Natural killer cell (primary cell): ENCODE measurements around the gene IKBKE. TPM values are rescaled to one million over a fixed set of nuclear protein-coding genes. Genes with fewer than 3 reads are reported as not detected.
"Not testable (repeated sequence)": the region's sequence is repeated elsewhere in the genome, so short reads cannot be mapped to it uniquely, and the experiment has no call there.

Source experiments
- ATAC-seq, 3 donors: fragments of 150-1000 bp in 2 of 3; fragments of 200-7000 bp in 1 of 3; cut with Tn5 transposase; 1 replicate in 1 of 3; 2 replicates in 2 of 3; pipeline ENCODE4 v1.10.0; 2021; ENCODE audit warnings: mild to moderate bottlenecking in 2 of 3, moderate library complexity in 2 of 3
- DNase-seq, 2 donors: peaks; one replicate each; pipeline versions ENCODE4 v3.0.0 to v3.0.0-alpha.2; 2013 to 2021; ENCODE audit warnings: mixed read lengths in 1 of 2
- H3K27ac ChIP-seq: one replicate; pipeline ENCODE4 v1.5.1; 2013; ENCODE audit warnings: mild to moderate bottlenecking, low read length
- H3K27me3 ChIP-seq: one replicate; pipeline ENCODE4 v1.6.1; 2013; ENCODE audit warnings: low read length; ENCODE audit not compliant: control insufficient read depth, insufficient read depth
- H3K36me3 ChIP-seq: one replicate; pipeline ENCODE4 v1.6.1; 2013; ENCODE audit warnings: low read length; ENCODE audit not compliant: control insufficient read depth, insufficient read depth
- H3K4me1 ChIP-seq: one replicate; pipeline ENCODE4 v1.6.1; 2013; ENCODE audit warnings: low read length; ENCODE audit not compliant: control insufficient read depth, insufficient read depth
- H3K4me3 ChIP-seq: one replicate; pipeline ENCODE4 v1.5.1; 2013; ENCODE audit warnings: low read length
- H3K9me3 ChIP-seq: one replicate; pipeline ENCODE4 v1.6.1; 2013; ENCODE audit warnings: low read length; ENCODE audit not compliant: control insufficient read depth, insufficient read depth
- H3K27ac Mint-ChIP-seq, 2 donors: one replicate each; pipeline ENCODE4 v1.8.0; 2022; ENCODE audit warnings: mild to moderate bottlenecking in 2 of 2, mixed read lengths in 2 of 2, moderate library complexity in 1 of 2
- H3K27me3 Mint-ChIP-seq, 2 donors: one replicate each; pipeline ENCODE4 v1.8.0; 2022; ENCODE audit warnings: low read depth in 2 of 2, mixed read lengths in 2 of 2
- H3K36me3 Mint-ChIP-seq: one replicate; pipeline ENCODE4 v1.8.0; 2022; ENCODE audit warnings: mixed read lengths
- H3K4me1 Mint-ChIP-seq, 2 donors: one replicate each; pipeline ENCODE4 v1.8.0; 2022; ENCODE audit warnings: mixed read lengths in 2 of 2
- H3K4me3 Mint-ChIP-seq: one replicate; pipeline ENCODE4 v1.8.0; 2022; ENCODE audit warnings: mild to moderate bottlenecking, moderate library complexity, mixed read lengths
- H3K9me3 Mint-ChIP-seq, 2 donors: one replicate each; pipeline ENCODE4 v1.8.0; 2022; ENCODE audit warnings: mixed read lengths in 2 of 2
- WGBS: methylation state at CpG from one replicate; pipeline ENCODE4 v1.1.7; 2013; ENCODE audit warnings: missing lambda C conversion rate; ENCODE audit not compliant: insufficient coverage; 5-methylcytosine and 5-hydroxymethylcytosine counted together
- intact Hi-C: fragments of 100-400 bp; cut with micrococcal nuclease; formaldehyde crosslinking; loops from one replicate; pipeline ENCODE4 v1.14.2; 2022
- total RNA-seq, 4 donors: library from RNA; stranded (reverse); fragments of 120-200 nt in 1 of 4; gene quantifications; one replicate each; pipeline versions ENCODE4 v1.2.3 to v1.2.4, GENCODE V29; 2013 to 2022
- TF ChIP-seq, protein P1 (sequence below): fragments of 200-600 bp; IDR thresholded peaks from one replicate; pipeline ENCODE4 v1.8.0; 2022; ENCODE audit warnings: antibody characterized with exemption

IKBKE gene
- total RNA-seq, 3 donors from 2014 or later (not counting 1 experiment from before 2014, with no cell fraction given): 31.6 to 34.6 (median 32.2) TPM

DNA sequence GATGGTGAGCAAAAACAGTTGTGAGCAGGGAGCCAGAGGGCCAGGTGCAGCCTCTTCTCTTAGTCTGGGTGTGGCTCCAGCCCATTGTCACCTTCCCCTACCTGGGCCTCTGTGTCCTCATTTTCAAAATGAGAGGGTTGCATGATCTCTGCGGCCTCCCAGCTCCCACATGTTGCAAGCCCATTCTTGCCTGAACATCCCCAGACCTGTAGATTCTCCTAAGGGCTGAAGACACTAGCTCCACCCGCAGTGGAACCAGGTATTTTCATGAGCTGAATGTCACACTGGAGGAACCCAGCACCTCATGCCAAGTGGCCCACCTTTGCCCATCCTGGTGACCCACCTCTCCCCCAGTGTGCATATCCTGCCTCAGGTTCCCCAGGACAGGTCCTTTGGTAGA is 12.3 kb downstream of the IKBKE start:
- H3K4me3 Mint-ChIP-seq: no peak overlapping the region
- no peaks in the 10 kb centered on the region for H3K9me3 Mint-ChIP-seq
- peaks cover 7% of the 10 kb centered on the region for H3K36me3 Mint-ChIP-seq
- Histone ChIP-seq H3K27me3 (no peaks in the 10 kb centered on the region), H3K9me3 (no peaks in the 10 kb centered on the region), H3K4me3 (no peak overlapping the region), H3K4me1 (no peaks in the 10 kb centered on the region), H3K27ac (no peak overlapping the region), H3K36me3 (peaks cover 57% of the 10 kb centered on the region)
- ATAC-seq: no peak
- no peaks in the 10 kb centered on the region for H3K27me3 Mint-ChIP-seq
- peaks cover 6 to 7% of the 10 kb centered on the region in 2 donors for H3K4me1 Mint-ChIP-seq
- DNase-seq: no peak
- H3K27ac Mint-ChIP-seq: no peak overlapping the region
- WGBS: 100% methylated on average over 2 of the region's 2 CpGs
- intact Hi-C loops: no loop called here
- TF ChIP-seq, protein P1, sequence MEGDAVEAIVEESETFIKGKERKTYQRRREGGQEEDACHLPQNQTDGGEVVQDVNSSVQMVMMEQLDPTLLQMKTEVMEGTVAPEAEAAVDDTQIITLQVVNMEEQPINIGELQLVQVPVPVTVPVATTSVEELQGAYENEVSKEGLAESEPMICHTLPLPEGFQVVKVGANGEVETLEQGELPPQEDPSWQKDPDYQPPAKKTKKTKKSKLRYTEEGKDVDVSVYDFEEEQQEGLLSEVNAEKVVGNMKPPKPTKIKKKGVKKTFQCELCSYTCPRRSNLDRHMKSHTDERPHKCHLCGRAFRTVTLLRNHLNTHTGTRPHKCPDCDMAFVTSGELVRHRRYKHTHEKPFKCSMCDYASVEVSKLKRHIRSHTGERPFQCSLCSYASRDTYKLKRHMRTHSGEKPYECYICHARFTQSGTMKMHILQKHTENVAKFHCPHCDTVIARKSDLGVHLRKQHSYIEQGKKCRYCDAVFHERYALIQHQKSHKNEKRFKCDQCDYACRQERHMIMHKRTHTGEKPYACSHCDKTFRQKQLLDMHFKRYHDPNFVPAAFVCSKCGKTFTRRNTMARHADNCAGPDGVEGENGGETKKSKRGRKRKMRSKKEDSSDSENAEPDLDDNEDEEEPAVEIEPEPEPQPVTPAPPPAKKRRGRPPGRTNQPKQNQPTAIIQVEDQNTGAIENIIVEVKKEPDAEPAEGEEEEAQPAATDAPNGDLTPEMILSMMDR: no peak

DNA sequence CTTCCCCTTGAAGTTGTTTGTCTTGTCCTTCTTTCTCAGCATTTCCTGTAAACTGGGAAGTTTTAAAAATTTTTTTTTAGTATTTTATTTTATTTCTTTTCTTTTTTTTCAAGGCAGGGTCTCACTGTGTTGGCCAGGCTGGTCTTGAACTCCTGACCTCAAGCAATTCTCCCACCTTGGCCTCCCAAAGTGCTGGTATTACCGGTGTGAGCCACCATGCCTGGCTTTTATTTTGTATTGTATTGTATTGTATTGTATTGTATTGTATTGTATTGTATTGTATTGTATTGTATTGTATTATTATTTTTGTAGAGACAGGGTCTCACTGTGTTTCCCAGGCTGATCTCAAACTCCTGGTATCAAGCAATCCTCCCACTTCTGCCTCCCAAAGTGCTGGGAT is 13.6 kb downstream of the IKBKE start:
- DNase-seq, intact Hi-C loops, H3K4me3 Mint-ChIP-seq, H3K27ac ChIP-seq, H3K27ac Mint-ChIP-seq, H3K4me1 Mint-ChIP-seq, H3K4me1 ChIP-seq, H3K36me3 Mint-ChIP-seq, H3K27me3 ChIP-seq, H3K9me3 Mint-ChIP-seq, ATAC-seq, H3K4me3 ChIP-seq, H3K27me3 Mint-ChIP-seq, H3K9me3 ChIP-seq: not testable (repeated sequence)
- peaks cover 56% of the 10 kb centered on the region for H3K36me3 ChIP-seq
- WGBS: 100% methylated on average over 1 of the region's 1 CpG

DNA sequence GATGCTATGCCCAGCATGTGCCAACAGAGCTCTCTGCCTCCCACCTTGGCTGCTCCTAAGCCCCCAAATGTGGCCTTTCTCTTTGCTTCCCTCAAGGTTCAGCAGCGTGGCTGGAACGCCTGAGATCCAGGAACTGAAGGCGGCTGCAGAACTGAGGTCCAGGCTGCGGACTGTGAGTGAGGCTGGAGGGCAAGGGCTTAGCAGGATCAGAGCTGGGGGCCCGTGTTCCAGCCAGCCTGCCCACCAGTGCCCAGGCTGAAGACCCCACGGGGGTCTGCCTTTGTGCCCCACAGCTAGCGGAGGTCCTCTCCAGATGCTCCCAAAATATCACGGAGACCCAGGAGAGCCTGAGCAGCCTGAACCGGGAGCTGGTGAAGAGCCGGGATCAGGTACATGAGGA is 14.6 kb downstream of the IKBKE start:
- no peaks in the 10 kb centered on the region for H3K9me3 ChIP-seq
- Mint-ChIP-seq H3K36me3 (no peaks in the 10 kb centered on the region), H3K4me1 (no peaks in the 10 kb centered on the region), H3K27ac (no peak overlapping the region), H3K27me3 (no peaks in the 10 kb centered on the region), H3K9me3 (no peaks in the 10 kb centered on the region), H3K4me3 (no peak overlapping the region)
- ATAC-seq (no peak), DNase-seq (no peak)
- no peaks in the 10 kb centered on the region for H3K4me1 ChIP-seq
- TF ChIP-seq, protein P1: no peak
- 99% methylated on average over 10 of the region's 10 CpGs for WGBS
- no peak overlapping the region for H3K27ac ChIP-seq
- peaks cover 47% of the 10 kb centered on the region for H3K36me3 ChIP-seq
- H3K4me3 ChIP-seq: no peak overlapping the region
- intact Hi-C loops: no loop called here
- H3K27me3 ChIP-seq: no peaks in the 10 kb centered on the region

DNA sequence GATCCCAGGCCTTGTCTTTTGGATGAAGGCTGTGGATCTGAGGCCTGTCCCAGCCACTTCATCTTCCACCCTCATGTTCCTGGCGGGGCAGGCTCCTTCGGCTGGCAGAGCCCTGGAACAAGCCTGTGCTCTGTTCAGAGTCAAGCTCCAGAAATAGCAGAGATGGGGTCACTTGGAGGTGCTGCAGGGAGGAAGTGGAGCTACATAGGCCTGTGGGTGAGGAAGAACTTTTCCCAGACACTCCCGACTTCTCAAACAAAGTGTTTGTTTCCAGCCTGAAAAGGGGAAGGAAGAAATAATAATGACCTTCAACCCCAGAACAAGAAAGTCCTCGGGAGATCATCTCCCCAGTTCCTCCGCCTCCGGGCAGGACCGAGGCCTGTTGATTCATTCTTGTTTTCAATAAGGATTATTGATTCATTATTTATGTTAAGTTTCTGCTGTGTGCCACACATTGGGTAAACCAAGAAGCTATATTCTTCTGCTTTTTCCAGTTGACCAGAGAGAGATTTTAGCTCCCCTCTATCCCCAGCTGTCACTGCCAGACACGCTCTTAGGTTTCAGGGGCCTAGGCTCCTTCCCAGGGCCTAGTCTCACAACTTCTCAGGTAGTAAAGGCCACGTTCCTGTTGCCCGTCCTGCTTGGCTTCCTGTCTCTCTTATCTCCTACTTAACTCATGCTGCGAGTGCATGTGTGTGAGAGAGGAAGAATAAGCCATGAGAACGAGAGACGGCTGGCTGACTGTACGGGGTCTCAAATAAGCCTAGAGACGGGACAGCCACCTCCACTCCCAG is 16.9 kb downstream of the IKBKE start:
- ATAC-seq: no peak
- H3K9me3 ChIP-seq: no peaks in the 10 kb centered on the region
- WGBS: 96% methylated on average over 8 of the region's 15 CpGs
- no peaks in the 10 kb centered on the region for H3K4me1 ChIP-seq
- no peak for DNase-seq
- Mint-ChIP-seq H3K4me3 (no peak overlapping the region), H3K9me3 (no peaks in the 10 kb centered on the region), H3K27ac (no peak overlapping the region), H3K27me3 (no peaks in the 10 kb centered on the region), H3K36me3 (peaks cover 3% of the 10 kb centered on the region), H3K4me1 (peaks cover 7 to 9% of the 10 kb centered on the region in 2 donors)
- intact Hi-C loops: no loop called here
- H3K36me3 ChIP-seq: peaks cover 53% of the 10 kb centered on the region
- H3K27ac ChIP-seq: no peak overlapping the region
- H3K27me3 ChIP-seq: no peaks in the 10 kb centered on the region
- TF ChIP-seq, protein P1: no peak
- no peak overlapping the region for H3K4me3 ChIP-seq
